HepG2 (cell line): ENCODE data around the gene GABARAPL2. TPM values are rescaled to one million over a fixed set of nuclear protein-coding genes. Genes with fewer than 3 reads are reported as not detected.

Experiments
- ARNT2 ChIP-seq: sonication (generic); formaldehyde crosslinking; IDR thresholded peaks from 2 replicates; pipeline ENCODE4 v1.8.0; 2022; ENCODE audit warnings: mild to moderate bottlenecking, low read depth, missing genetic modification reagents, moderate library complexity
- GATAD2A ChIP-seq: IDR thresholded peaks from 2 replicates; pipeline ENCODE4 v1.6.1; 2016
- GRHL1 ChIP-seq: sonication (generic); formaldehyde crosslinking; conservative IDR thresholded peaks from 2 replicates; pipeline ENCODE4 v1.8.0; 2022; ENCODE audit warnings: missing genetic modification reagents
- LCORL ChIP-seq, 2 experiments: fragments of 450-650 bp in 1 of 2; sonication (generic) in 1 of 2; formaldehyde crosslinking in 1 of 2; IDR thresholded peaks; 2 replicates each; pipeline versions ENCODE4 v1.5.0 to v1.6.1; 2017 to 2020; ENCODE audit warnings: antibody characterized with exemption in 1 of 2, missing genetic modification reagents in 1 of 2
- MEIS1 ChIP-seq: sonication (generic); formaldehyde crosslinking; IDR thresholded peaks from 2 replicates; pipeline ENCODE4 v1.9.0; 2021; ENCODE audit warnings: mild to moderate bottlenecking, missing genetic modification reagents, moderate library complexity, borderline replicate concordance
- MYC ChIP-seq: sonication (generic); formaldehyde crosslinking; IDR thresholded peaks from 2 replicates; pipeline ENCODE4 v1.9.0; 2021; ENCODE audit warnings: missing genetic modification reagents, borderline replicate concordance
- PHB2 ChIP-seq: fragments of 450-650 bp; IDR thresholded peaks from 2 replicates; pipeline ENCODE4 v1.6.1; 2018; ENCODE audit not compliant: partially characterized antibody
- PREB ChIP-seq: sonication (generic); formaldehyde crosslinking; IDR thresholded peaks from 2 replicates; pipeline ENCODE4 v1.4.0; 2020; ENCODE audit warnings: missing genetic modification reagents
- RXRA ChIP-seq: sonication (generic); formaldehyde crosslinking; IDR thresholded peaks from 2 replicates; pipeline ENCODE4 v1.5.1; 2020; ENCODE audit warnings: missing genetic modification reagents
- SOX6 ChIP-seq, 2 experiments: fragments of 450-650 bp in 1 of 2; sonication (generic) in 1 of 2; formaldehyde crosslinking in 1 of 2; IDR thresholded peaks; 2 replicates each; pipeline versions ENCODE4 v1.4.0 to v1.6.1; 2017 to 2020; ENCODE audit warnings: antibody characterized with exemption in 1 of 2, mild to moderate bottlenecking in 1 of 2, missing genetic modification reagents in 1 of 2
- TBX3 ChIP-seq: fragments of 450-650 bp; IDR thresholded peaks from 2 replicates; pipeline ENCODE4 v1.6.1; 2017; ENCODE audit warnings: antibody characterized with exemption, mild to moderate bottlenecking, inconsistent platforms, borderline replicate concordance
- TIGD3 ChIP-seq: sonication (generic); formaldehyde crosslinking; IDR thresholded peaks from 2 replicates; pipeline ENCODE4 v1.5.1; 2020; ENCODE audit warnings: mild to moderate bottlenecking, missing genetic modification reagents, borderline replicate concordance
- TMF1 ChIP-seq: sonication (generic); formaldehyde crosslinking; IDR thresholded peaks from 2 replicates; pipeline ENCODE4 v1.8.1; 2022; ENCODE audit warnings: low read depth, missing genetic modification reagents
- ZNF205 ChIP-seq: IDR thresholded peaks from 2 replicates; pipeline ENCODE4 v1.6.1; 2018; ENCODE audit warnings: missing biosample characterization, missing genetic modification reagents
- ZNF230 ChIP-seq: sonication (generic); formaldehyde crosslinking; IDR thresholded peaks from 2 replicates; pipeline ENCODE4 v1.4.0; 2020; ENCODE audit warnings: mild to moderate bottlenecking, missing genetic modification reagents
- ZNF253 ChIP-seq: sonication (generic); formaldehyde crosslinking; IDR thresholded peaks from 2 replicates; pipeline ENCODE4 v1.8.0; 2022; ENCODE audit warnings: mild to moderate bottlenecking, missing genetic modification reagents, borderline replicate concordance
- ZNF598 ChIP-seq: sonication (generic); formaldehyde crosslinking; IDR thresholded peaks from 2 replicates; pipeline ENCODE4 v1.5.1; 2020; ENCODE audit warnings: mild to moderate bottlenecking, missing genetic modification reagents, borderline replicate concordance
- ZNF605 ChIP-seq: sonication (generic); formaldehyde crosslinking; IDR thresholded peaks from 2 replicates; pipeline ENCODE4 v1.8.0; 2022; ENCODE audit warnings: mild to moderate bottlenecking, missing genetic modification reagents
- ZNF704 ChIP-seq: sonication (generic); formaldehyde crosslinking; IDR thresholded peaks from 2 replicates; pipeline ENCODE4 v1.8.1; 2023; ENCODE audit warnings: mild to moderate bottlenecking, inconsistent platforms, moderate library complexity, missing genetic modification reagents, borderline replicate concordance
- ZNF879 ChIP-seq: sonication (generic); formaldehyde crosslinking; IDR thresholded peaks from 2 replicates; pipeline ENCODE4 v1.8.1; 2023; ENCODE audit warnings: missing genetic modification reagents
- ZSCAN29 ChIP-seq: sonication (generic); formaldehyde crosslinking; conservative IDR thresholded peaks from 2 replicates; pipeline ENCODE4 v1.4.0; 2020; ENCODE audit warnings: mild to moderate bottlenecking, missing genetic modification reagents
- polyA plus RNA-seq, 8 experiments: library from polyadenylated mRNA; depleted of rRNA in 3 of 8; stranded (reverse) in 7 of 8; unstranded in 1 of 8; fragments of >200 nt; fragmentation: Illumina TruSeq in 4 of 8; extraction: Trizol in 4 of 8; gene quantifications; 2 replicates each; pipeline versions ENCODE4 v1.2.1 to v1.2.3, GENCODE V29; 2011 to 2016; ENCODE audit warnings: low read depth in 4 of 8, missing spikeins in 1 of 8, mixed read lengths in 1 of 8; ENCODE audit not compliant: insufficient read depth in 1 of 8
- total RNA-seq, 5 experiments: library from RNA; depleted of rRNA; stranded (reverse); fragments of >200 nt; fragmentation: Illumina TruSeq; extraction: Trizol; gene quantifications; 2 replicates each; pipeline ENCODE4 v1.2.3, GENCODE V29; 2016; ENCODE audit warnings: low read depth in 1 of 5

The GABARAPL2 gene
- total and polyA plus RNA-seq, 2 of the 13 experiments (the other 11 are each of a cell fraction or from before 2014, with no cell fraction given) = 76.4 to 83.0 TPM

- TF ChIP-seq GRHL1 (CRISPR knock-in tag) = no peak
- TF ChIP-seq ZSCAN29 (CRISPR knock-in tag) = no peak
- no peak for TF ChIP-seq TIGD3 (CRISPR knock-in tag)
- no peak for TF ChIP-seq SOX6 (IDR thresholded peaks at IDR 0.05)
- TF ChIP-seq SOX6 (CRISPR knock-in tag; IDR thresholded peaks at IDR 0.05) = peak; percentile 86
- no peak for TF ChIP-seq ZNF598 (CRISPR knock-in tag)
- TF ChIP-seq ZNF704 (CRISPR knock-in tag) = no peak
- TF ChIP-seq TBX3 = peak; percentile 28; the same call in 1 of the 2 replicates
- TF ChIP-seq GATAD2A (CRISPR knock-in tag) = peak; percentile 39; the same call in 1 of the 2 replicates
- TF ChIP-seq ARNT2 (CRISPR knock-in tag) = no peak
- no peak for TF ChIP-seq MYC (CRISPR knock-in tag)
- TF ChIP-seq MEIS1 (CRISPR knock-in tag) = no peak
- TF ChIP-seq PREB = no peak
- no peak for TF ChIP-seq TMF1 (CRISPR knock-in tag)
- TF ChIP-seq ZNF605 (CRISPR knock-in tag) = no peak
- TF ChIP-seq ZNF879 (CRISPR knock-in tag) = no peak
- TF ChIP-seq ZNF253 (CRISPR knock-in tag) = no peak
- no peak for TF ChIP-seq PHB2
- 0 out of 2 replicates have a peak, but pooled peaks have one; percentile 38 for TF ChIP-seq ZNF205
- TF ChIP-seq LCORL (IDR thresholded peaks at IDR 0.05) = no peak; the same call in 1 of the 2 replicates
- TF ChIP-seq LCORL (CRISPR knock-in tag; IDR thresholded peaks at IDR 0.05) = no peak
- 0 out of 2 replicates have a peak, but pooled peaks have one; percentile 21 for TF ChIP-seq RXRA (CRISPR knock-in tag)
- TF ChIP-seq ZNF230 (CRISPR knock-in tag) = no peak
These were observed 38.3 kb upstream of the GABARAPL2 start (continued) for GRCh38 chr16:75527825-75528299.
